Colonic mucosa (tissue), 4 donors: ENCODE data around the gene EHD2. TPM values are rescaled to one million over a fixed set of nuclear protein-coding genes. Genes with fewer than 3 reads are reported as not detected.
"Not testable (repeated sequence)": the region's sequence is repeated elsewhere in the genome, so short reads cannot be mapped to it uniquely, and the experiment has no call there.

ENCODE experiments used
- DNase-seq: peaks from one replicate; pipeline ENCODE4 v3.0.0-alpha.2; 2020
- H3K27ac ChIP-seq: fragments of 200-600 bp; one replicate; pipeline ENCODE4 v1.8.0; 2021
- H3K27me3 ChIP-seq: fragments of 200-600 bp; one replicate; pipeline ENCODE4 v1.8.0; 2021
- H3K36me3 ChIP-seq: fragments of 200-600 bp; one replicate; pipeline ENCODE4 v1.8.0; 2021
- H3K4me1 ChIP-seq: fragments of 200-600 bp; one replicate; pipeline ENCODE4 v1.8.0; 2021; ENCODE audit warnings: mild to moderate bottlenecking
- H3K4me3 ChIP-seq: fragments of 200-600 bp; one replicate; pipeline ENCODE4 v1.8.0; 2021
- H3K9ac ChIP-seq, 2 donors: one replicate each; pipeline ENCODE4 v1.7.0; 2013; ENCODE audit warnings: control low read depth in 2 of 2, low read depth in 2 of 2, low read length in 2 of 2
- H3K9me3 ChIP-seq: fragments of 200-600 bp; one replicate; pipeline ENCODE4 v1.8.0; 2021
- CTCF ChIP-seq: fragments of 200-600 bp; IDR thresholded peaks from one replicate; pipeline ENCODE4 v1.8.0; 2022; ENCODE audit warnings: antibody characterized with exemption, mild to moderate bottlenecking
- intact Hi-C: fragments of 100-400 bp; cut with DNase I; formaldehyde crosslinking; loops from one replicate; pipeline ENCODE4 v1.14.1; 2022
- total RNA-seq, 2 donors: library from RNA; stranded (reverse); fragmentation: NEBNext Ultra II Directional in 1 of 2; extraction: Animal tissue kit (Norgen Biotek cat#: 25700) in 1 of 2; gene quantifications; one replicate each; pipeline ENCODE4 v1.2.1, GENCODE V29; 2021
- donor health status: healthy.
- donor health status: DM: no; HTN: no; CAD: no.
- donor health status: DM: no; HTN: no; CAD: no.

EHD2 gene
- total RNA-seq, 2 donors from 2014 or later = 10.9 to 33.7 TPM

GRCh38 chr19:47760632-47760999, 47.4 kb downstream of the EHD2 start:
- no peak for DNase-seq
- intact Hi-C loops = no loop called here
- Histone ChIP-seq H3K27me3 (no peaks in the 10 kb centered on the region), H3K4me3 (no peak overlapping the region), H3K36me3 (peaks cover 7% of the 10 kb centered on the region), H3K27ac (no peak overlapping the region), H3K4me1 (peaks cover 8% of the 10 kb centered on the region), H3K9ac (no peak overlapping the region), H3K9me3 (no peaks in the 10 kb centered on the region)
- TF ChIP-seq CTCF = no peak

- no peak for TF ChIP-seq CTCF
- Histone ChIP-seq H3K4me1 (peaks cover 8% of the 10 kb centered on the region), H3K9me3 (no peaks in the 10 kb centered on the region), H3K36me3 (no peaks in the 10 kb centered on the region), H3K27ac (no peak overlapping the region), H3K9ac (no peak overlapping the region), H3K27me3 (no peaks in the 10 kb centered on the region), H3K4me3 (no peak overlapping the region)
- no peak for DNase-seq
- intact Hi-C loops = no loop called here
These were observed 48.3 kb downstream of the EHD2 start for GRCh38 chr19:47761566-47761965.

GRCh38 chr19:47762151-47762550, 48.9 kb downstream of the EHD2 start:
- H3K4me3 ChIP-seq = no peak overlapping the region
- H3K9me3 ChIP-seq = no peaks in the 10 kb centered on the region
- H3K36me3 ChIP-seq = no peaks in the 10 kb centered on the region
- no peaks in the 10 kb centered on the region for H3K27me3 ChIP-seq
- no peak overlapping the region for H3K9ac ChIP-seq
- no peak overlapping the region for H3K27ac ChIP-seq
- intact Hi-C loops = no loop called here
- DNase-seq = no peak
- peaks cover 6% of the 10 kb centered on the region for H3K4me1 ChIP-seq
- TF ChIP-seq CTCF = no peak

- Histone ChIP-seq H3K9ac (no peak overlapping the region), H3K4me3 (no peak overlapping the region), H3K9me3 (no peaks in the 10 kb centered on the region), H3K27me3 (no peaks in the 10 kb centered on the region), H3K27ac (no peak overlapping the region), H3K4me1 (no peaks in the 10 kb centered on the region), H3K36me3 (no peaks in the 10 kb centered on the region)
- TF ChIP-seq CTCF = no peak
- intact Hi-C loops = no loop called here
- DNase-seq = no peak
These were observed 49.5 kb downstream of the EHD2 start for GRCh38 chr19:47762615-47763308.

GRCh38 chr19:47764705-47765104, 51.5 kb downstream of the EHD2 start:
- H3K27ac ChIP-seq, H3K27me3 ChIP-seq, H3K4me1 ChIP-seq, H3K9me3 ChIP-seq, H3K36me3 ChIP-seq, H3K4me3 ChIP-seq, H3K9ac ChIP-seq, DNase-seq, intact Hi-C loops: not testable (repeated sequence)

- Histone ChIP-seq H3K27me3 (no peaks in the 10 kb centered on the region), H3K36me3 (no peaks in the 10 kb centered on the region), H3K27ac (no peak overlapping the region), H3K4me1 (no peaks in the 10 kb centered on the region), H3K9me3 (no peaks in the 10 kb centered on the region), H3K9ac (no peak overlapping the region), H3K4me3 (no peak overlapping the region)
- peak; percentile 78 for TF ChIP-seq CTCF
- intact Hi-C loops = loop anchor here (2.0 kb wide), 1 partner anchor 25 kb away; no protein-coding TSS in a partner anchor
- DNase-seq = peak; percentile 68
These were observed 52.5 kb downstream of the EHD2 start for GRCh38 chr19:47765523-47766358.
